ENCODE data around the gene ECI1.

DNA sequence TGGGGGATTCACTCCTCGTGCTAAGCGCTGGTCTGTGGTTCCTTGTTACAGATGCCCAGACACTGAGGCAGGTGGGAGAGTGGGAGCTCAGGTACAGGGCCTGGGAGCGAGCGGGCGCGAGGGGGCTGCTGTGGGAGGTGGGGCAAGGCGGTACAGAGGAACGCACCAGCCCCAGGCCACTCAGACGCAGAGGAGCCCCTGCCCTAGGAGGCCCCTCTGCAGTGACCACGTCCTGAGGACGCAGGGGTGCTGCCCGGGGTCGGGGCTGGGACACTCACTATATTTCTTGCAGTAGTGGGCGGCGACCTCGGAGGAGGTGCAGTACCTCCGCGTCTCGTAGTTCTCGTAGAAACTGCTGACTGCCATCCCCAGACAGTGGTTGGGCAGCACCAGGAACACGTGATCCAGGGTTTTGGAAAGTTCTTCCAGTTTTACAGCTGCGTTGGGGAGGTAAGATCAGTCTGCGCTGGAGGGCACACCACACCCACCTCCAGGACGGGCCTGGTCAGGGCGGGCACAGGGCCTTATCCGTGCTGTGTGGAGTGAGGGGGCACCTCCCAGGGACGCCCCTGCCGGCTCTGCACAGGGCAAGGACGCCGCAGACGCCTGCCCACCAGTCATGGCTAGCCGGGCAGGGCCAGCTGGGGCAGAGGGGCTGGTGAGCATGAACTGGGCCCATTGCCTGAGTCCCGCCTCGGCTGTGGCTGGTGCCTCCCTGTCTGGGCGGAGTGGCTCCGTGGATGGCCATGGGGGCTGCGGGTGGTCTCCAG, 32.8 kb upstream of the ECI1 start:
- TF ChIP-seq, protein P1, sequence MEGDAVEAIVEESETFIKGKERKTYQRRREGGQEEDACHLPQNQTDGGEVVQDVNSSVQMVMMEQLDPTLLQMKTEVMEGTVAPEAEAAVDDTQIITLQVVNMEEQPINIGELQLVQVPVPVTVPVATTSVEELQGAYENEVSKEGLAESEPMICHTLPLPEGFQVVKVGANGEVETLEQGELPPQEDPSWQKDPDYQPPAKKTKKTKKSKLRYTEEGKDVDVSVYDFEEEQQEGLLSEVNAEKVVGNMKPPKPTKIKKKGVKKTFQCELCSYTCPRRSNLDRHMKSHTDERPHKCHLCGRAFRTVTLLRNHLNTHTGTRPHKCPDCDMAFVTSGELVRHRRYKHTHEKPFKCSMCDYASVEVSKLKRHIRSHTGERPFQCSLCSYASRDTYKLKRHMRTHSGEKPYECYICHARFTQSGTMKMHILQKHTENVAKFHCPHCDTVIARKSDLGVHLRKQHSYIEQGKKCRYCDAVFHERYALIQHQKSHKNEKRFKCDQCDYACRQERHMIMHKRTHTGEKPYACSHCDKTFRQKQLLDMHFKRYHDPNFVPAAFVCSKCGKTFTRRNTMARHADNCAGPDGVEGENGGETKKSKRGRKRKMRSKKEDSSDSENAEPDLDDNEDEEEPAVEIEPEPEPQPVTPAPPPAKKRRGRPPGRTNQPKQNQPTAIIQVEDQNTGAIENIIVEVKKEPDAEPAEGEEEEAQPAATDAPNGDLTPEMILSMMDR (IDR thresholded peaks at IDR 0.05), result no peak
- TF ChIP-seq POLR2A (IDR thresholded peaks at IDR 0.05), result no peak
